Sigmoid colon (tissue), 4 donors: ENCODE data around the gene SMG9.

Experiments used
- CTCF ChIP-seq, 4 experiments: fragments of 450-650 bp in 3 of 4; fragments of 200-600 bp in 1 of 4; IDR thresholded peaks; one replicate each; pipeline ENCODE4 v1.5.1; 2016 to 2019; ENCODE audit warnings: antibody characterized with exemption in 4 of 4, mild to moderate bottlenecking in 3 of 4, moderate library complexity in 2 of 4
- EP300 ChIP-seq, 4 donors: sonication (generic); formaldehyde crosslinking; IDR thresholded peaks; one replicate each; pipeline ENCODE4 v1.6.1; 2017; ENCODE audit warnings: antibody characterized with exemption in 4 of 4
- POLR2AphosphoS5 ChIP-seq, 4 donors: sonication (generic); formaldehyde crosslinking; IDR thresholded peaks; one replicate each; pipeline ENCODE4 v1.6.1; 2017; ENCODE audit warnings: antibody characterized with exemption in 4 of 4

GRCh38 chr19:43695985-43696704 is 58.6 kb downstream of the SMG9 start:
- TF ChIP-seq CTCF (IDR thresholded peaks at IDR 0.05) = no peak
- no peak for TF ChIP-seq EP300 (IDR thresholded peaks at IDR 0.05)
- TF ChIP-seq POLR2AphosphoS5 (IDR thresholded peaks at IDR 0.05) = no peak
